GM13976 (cell line): ENCODE results near the gene UCHL5.
A peak's percentile ranks its signal among the peaks of the same experiment; 100 is the strongest.
"Not testable (repeated sequence)": the region's sequence is repeated elsewhere in the genome, so short reads cannot be mapped to it uniquely, and the experiment has no call there.

Source experiments
- DNase-seq: peaks from one replicate; pipeline ENCODE4 v3.0.0; 2012; ENCODE audit warnings: low spot score
- CTCF ChIP-seq: IDR thresholded peaks from 2 replicates; pipeline ENCODE4 v1.5.1; 2012; ENCODE audit warnings: borderline replicate concordance, mild to moderate bottlenecking; ENCODE audit not compliant: insufficient read depth; ENCODE audit errors: extremely low read depth, missing control alignments, control extremely low read depth
- in situ Hi-C: fragments of 300-500 bp; cut with MboI; formaldehyde crosslinking; loops from one replicate; pipeline ENCODE4 v1.12.0; 2022; ENCODE audit warnings: low sequenced_read_pairs, mixed read lengths, inconsistent platforms; ENCODE audit not compliant: unreplicated experiment

UCHL5 gene

DNA sequence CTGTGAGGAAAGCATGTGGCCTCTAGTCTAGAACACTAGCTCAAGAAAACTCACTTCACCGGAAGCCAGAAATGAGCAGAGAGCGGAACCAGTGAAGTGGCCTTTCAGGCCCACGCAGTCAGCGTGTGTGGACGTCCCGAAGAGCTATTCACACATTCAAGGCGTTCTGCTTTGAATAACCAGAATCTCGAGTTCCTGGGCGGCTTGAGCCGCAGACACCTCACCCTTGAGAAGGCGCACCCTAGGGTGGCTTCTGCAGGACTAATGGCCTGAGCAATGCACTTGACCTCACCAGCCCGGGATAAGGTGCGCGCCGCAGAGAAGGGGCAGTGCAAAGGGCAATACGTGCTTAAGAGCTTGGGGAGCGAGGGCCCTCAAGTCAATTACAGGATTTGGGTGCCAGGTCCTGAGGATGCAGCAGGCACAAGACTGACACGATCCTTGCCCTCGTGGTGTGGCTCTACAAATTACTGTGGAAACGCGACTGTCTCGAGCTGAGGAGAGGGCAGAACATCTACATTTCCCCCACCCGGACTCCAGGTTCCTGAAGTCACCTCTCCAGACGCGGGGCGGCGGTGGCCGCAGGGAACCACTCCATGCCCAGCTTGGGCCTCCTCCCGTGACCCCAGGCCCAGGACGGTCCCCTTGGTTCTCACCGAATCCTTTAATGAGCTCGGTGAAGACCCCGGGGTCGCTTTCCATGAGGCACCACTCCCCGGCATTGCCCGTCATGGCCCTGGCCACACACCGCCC is 455 bp downstream of the UCHL5 start:
- in situ Hi-C loops = no loop called here
- TF ChIP-seq CTCF = no peak
- peak; percentile 75 for DNase-seq

DNA sequence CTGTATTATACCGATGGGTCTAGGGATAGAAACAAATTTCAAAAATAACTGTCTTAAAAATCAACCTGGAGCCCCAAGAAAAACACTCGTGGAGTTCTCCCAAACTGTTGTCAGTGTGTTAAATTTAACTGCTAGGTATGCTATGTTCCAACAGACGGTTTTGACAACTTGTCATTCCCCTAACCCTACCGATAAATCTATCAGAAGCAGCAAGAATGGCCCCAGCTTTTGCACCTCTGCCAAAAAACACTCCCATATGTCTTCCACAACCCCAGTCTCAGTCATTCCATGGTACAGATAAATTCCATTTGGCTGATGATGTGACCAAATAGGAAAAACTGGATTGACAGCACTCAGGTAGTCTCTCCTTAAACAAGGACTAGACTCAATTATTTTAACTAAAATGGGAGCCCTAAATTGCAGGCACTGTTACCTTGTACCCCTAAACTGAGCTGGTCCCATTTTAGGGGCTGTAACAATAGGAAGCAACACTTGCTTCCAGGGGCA is 4.9 kb downstream of the UCHL5 start:
- in situ Hi-C loops = no loop called here
- DNase-seq = no peak
- TF ChIP-seq CTCF = no peak

DNA sequence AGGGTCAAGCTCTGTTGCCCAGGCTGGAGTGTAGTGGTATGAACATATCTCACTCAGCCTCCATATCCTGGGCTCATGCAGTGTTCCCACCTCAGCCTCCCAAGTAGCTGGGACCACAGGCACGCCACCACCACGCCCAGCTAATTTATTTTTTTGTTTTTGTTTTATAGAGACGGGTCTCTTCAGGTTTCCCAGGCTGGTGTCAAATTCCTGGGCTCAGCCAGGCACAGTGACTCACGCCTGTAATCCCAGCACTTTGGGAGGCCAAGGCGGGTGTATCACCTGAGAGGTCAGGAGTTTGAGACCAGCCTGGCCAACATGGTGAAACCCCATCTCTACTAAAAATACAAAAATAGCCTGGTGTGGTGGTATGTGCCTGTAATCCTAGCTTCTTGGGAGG is 10.2 kb downstream of the UCHL5 start:
- in situ Hi-C loops, DNase-seq: not testable (repeated sequence)

DNA sequence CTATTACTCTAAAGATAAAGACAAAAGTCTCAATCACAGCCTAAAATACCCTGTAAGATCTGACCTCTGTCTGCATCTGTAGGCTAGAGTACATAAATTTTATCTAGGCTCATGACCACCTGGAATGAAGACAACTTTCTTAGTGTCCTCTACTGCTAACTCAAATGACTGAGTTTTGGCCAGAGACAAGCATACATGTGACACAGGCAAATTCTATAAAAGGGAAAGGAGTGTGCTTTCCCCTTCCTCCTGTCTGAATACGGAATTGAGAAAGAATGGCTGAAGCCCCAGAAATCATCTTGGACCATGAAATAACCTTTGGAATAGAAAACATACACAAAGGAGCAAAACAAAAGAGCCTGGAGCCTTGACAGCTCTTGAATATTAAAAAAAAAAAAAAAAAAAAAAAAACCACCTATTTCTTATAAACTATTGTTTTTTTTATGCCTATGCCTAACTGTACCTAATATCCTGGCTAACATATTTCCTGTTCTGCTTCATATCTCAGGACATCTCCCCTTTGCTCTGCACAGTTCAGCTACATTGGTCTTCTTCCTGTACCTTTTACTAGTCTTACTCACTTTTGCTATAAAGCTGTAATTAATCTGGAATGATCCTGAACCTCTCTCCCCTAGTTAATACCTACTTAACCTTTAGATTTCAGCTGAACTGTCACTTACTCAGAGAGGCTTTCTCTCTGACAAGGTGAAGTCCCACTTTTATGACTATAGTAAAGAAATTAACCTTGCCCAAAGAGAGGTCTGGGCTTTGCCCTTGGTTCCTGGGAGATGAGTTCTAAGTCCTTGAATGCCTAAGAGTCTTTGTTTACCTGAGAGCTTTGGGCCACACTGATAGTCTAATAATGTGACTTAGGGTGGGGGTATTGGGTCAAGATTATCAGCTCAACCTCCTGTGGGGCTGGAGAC is 16.1 kb downstream of the UCHL5 start:
- no peak for DNase-seq
- no peak for TF ChIP-seq CTCF
- in situ Hi-C loops = no loop called here

DNA sequence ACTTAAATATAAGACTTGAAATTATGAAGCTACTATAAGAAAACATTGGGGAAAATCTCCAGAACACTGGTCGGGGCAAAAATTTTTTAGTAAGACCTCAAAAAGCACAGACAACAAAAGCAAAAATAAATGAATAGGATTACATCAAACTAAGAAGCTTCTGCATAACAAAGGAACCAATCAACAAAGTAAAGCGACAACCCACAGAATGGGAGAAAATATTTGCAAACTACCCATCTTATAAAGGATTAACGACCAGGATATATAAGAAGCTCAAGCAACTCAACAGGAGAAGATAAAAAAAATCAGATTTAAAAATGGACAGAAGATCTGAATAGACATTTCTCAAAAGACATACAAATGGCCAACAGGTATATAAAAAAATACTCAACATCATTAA is 19.1 kb downstream of the UCHL5 start:
- no peak for TF ChIP-seq CTCF
- no peak for DNase-seq
- in situ Hi-C loops = no loop called here

DNA sequence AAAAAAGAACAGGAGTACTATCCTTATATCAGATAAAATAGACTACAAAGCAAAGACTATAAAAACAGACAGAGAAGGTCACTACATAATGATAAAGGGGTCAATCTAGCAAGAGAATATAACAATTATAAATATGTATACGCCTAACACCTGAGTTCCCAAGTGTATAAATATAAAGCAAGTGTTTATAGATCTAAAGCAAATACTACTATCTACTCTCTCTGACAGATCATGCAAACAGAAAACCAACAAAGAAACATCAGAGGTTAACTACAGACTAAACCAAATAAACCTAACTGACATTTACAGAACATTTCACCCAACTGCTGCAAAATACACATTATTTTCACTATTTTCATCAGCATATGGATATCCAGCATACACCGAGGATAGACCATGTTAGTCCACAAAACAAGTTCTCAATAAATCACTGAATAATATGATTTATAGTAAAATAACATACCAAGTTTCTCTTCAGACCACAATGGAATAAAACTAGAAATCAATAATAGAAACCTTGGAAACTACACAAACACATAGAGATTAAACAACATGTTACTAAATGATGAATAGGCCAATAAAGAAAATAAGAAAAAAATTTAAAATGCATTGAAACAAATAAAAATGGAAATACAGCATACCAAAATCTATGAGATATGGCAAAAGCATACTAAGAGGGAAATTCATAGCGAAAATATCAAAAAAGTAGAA is 22.7 kb downstream of the UCHL5 start:
- DNase-seq = no peak
- in situ Hi-C loops = no loop called here
- TF ChIP-seq CTCF = no peak
